ENCODE results near the gene SYT17.

SYT17 gene

GRCh38 chr16:19240494-19240893 lies 72.5 kb downstream of the SYT17 start:
- no peak overlapping the region for H3K4me3 ChIP-seq (ENCODE audit: low read depth, low read length)
- TF ChIP-seq CTCF (IDR thresholded peaks at IDR 0.05; ENCODE audit: control insufficient read depth, extremely low read depth, insufficient read depth) = no peak
- no peak for DNase-seq (ENCODE audit: low read depth)

GRCh38 chr16:19241512-19241911 lies 73.5 kb downstream of the SYT17 start:
- no peak for TF ChIP-seq CTCF (IDR thresholded peaks at IDR 0.05; ENCODE audit: control insufficient read depth, extremely low read depth, insufficient read depth)
- no peak for DNase-seq (ENCODE audit: low read depth)
- H3K4me3 ChIP-seq (ENCODE audit: low read depth, low read length) = no peak overlapping the region

DNA sequence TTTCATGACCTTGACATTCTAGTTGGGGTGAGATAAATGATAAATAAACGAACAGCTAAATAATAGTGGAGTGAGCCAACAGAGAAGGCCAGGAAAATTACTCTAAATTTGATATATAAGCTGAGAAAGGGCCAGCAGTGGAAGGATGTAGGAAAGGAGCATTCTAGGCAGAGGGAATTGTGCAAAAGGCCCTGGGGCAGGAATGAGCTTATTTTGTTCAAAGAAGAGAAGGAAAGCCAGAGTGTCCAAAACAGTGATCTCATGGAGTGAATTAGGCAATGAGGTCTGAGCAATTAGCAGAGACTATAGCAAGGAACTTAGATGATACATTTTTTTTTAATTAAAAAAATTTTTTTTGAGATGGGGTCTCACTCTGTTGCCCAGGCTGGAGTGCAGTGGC lies 74.1 kb downstream of the SYT17 start:
- no peak for TF ChIP-seq CTCF (IDR thresholded peaks at IDR 0.05; ENCODE audit: control insufficient read depth, extremely low read depth, insufficient read depth)
- H3K4me3 ChIP-seq (ENCODE audit: low read depth, low read length) = no peak overlapping the region
- DNase-seq (ENCODE audit: low read depth) = no peak

- no peak for DNase-seq (ENCODE audit: low read depth)
- TF ChIP-seq CTCF (IDR thresholded peaks at IDR 0.05; ENCODE audit: control insufficient read depth, extremely low read depth, insufficient read depth) = no peak
- H3K4me3 ChIP-seq (ENCODE audit: low read depth, low read length) = no peak overlapping the region
Measured at GRCh38 chr16:19242987-19243575, 75.0 kb downstream of the SYT17 start.

GRCh38 chr16:19245326-19245925 lies 77.4 kb downstream of the SYT17 start:
- peak; percentile 51 for TF ChIP-seq CTCF (IDR thresholded peaks at IDR 0.05; ENCODE audit: control insufficient read depth, extremely low read depth, insufficient read depth)
- DNase-seq (ENCODE audit: low read depth) = peak; percentile 58
- no peak overlapping the region for H3K4me3 ChIP-seq (ENCODE audit: low read depth, low read length)

- TF ChIP-seq CTCF (IDR thresholded peaks at IDR 0.05; ENCODE audit: control insufficient read depth, extremely low read depth, insufficient read depth) = no peak
- DNase-seq (ENCODE audit: low read depth) = no peak
Measured at GRCh38 chr16:19252904-19253303, 84.9 kb downstream of the SYT17 start.

DNA sequence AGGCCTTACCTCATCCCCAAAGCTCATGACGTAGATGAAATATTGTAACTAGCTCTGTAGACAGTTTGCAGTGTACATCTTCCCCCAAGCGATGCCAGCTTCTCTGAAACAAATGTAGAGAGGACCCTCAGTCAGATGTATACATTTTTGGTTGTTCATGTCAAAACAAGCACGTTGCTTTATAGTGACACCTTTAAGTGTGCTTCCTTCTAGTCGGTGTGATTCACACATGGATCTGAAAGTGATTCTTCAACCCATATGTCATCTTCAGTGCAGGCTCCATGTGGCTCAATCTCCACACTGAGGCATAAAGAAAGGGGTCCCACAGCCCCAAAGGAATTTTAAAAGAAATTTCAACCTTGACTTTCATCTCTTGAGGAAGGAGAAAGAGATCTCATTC lies 86.6 kb downstream of the SYT17 start:
- no peak for DNase-seq (ENCODE audit: low read depth)
- no peak for TF ChIP-seq CTCF (IDR thresholded peaks at IDR 0.05; ENCODE audit: control insufficient read depth, extremely low read depth, insufficient read depth)
- H3K4me3 ChIP-seq (ENCODE audit: low read depth, low read length) = no peak overlapping the region

More at GRCh38 chr16:19252904-19253303, 84.9 kb downstream of the SYT17 start:
- H3K4me3 ChIP-seq (ENCODE audit: low read depth, low read length) = no peak overlapping the region

Measured in LNCaP clone FGC (cell line).